ENCODE results near the gene DPP6.
"Not testable (repeated sequence)": the region's sequence is repeated elsewhere in the genome, so short reads cannot be mapped to it uniquely, and the experiment has no call there.

GRCh38 chr7:154078523-154078922 lies 26.3 kb downstream of the DPP6 start:
- not testable (repeated sequence) for TF ChIP-seq CTCF (IDR thresholded peaks at IDR 0.05 in 4 of 5, conservative IDR thresholded peaks at IDR 0.05 in 1 of 5); POLR2A (IDR thresholded peaks at IDR 0.05)
